ENCODE data around the gene SMIM11. TPM values are rescaled to one million over a fixed set of nuclear protein-coding genes. Genes with fewer than 3 reads are reported as not detected.
"Not testable (repeated sequence)": the region's sequence is repeated elsewhere in the genome, so short reads cannot be mapped to it uniquely, and the experiment has no call there.

The SMIM11 gene
- total RNA-seq, 5 donors from 2014 or later (not counting 1 experiment from before 2014, with no cell fraction given): 7.1 to 11.7 (median 8.3) TPM

DNA sequence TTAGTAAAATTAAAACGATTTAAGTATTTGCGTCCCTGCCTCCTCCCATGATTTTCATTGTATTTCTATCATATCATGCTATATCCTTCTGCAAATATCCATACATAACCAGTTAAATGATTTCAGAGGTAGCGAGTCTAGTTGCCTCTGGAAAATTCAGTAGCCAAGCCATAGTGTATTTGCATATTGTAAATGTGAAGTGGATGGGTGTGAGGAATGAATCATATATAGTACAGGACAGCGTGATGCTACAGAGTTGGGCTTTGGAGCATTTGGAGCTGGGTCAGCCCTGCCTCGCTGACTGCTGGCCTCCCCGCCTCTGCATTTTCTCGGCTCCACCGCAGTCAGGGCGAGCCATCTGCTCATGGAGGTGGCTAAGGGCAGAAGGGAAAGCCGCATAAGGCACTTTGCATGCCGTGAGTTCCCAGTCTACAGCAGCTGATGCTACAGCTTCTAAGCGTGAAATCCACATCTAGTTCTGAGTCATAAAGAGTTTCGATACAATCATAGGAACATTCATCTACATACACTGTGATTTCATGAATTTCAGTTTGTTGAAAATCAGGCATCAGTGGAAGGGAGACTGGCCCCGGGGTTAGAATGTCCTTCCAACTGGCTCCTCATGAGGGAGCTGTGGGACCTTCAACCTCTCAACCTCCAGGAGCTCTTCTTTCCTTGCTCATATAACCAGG lies 8.6 kb downstream of the SMIM11 start:
- no CpG with 5 or more reads among the region's 14 CpGs for WGBS (ENCODE audit: insufficient coverage)
- H3K36me3 ChIP-seq (ENCODE audit: control insufficient read depth in 2 of 2, extremely low read depth in 1 of 2, insufficient read depth in 1 of 2, low read length in 1 of 2); CTCF ChIA-PET; H3K9me3 ChIP-seq; H3K4me3 ChIP-seq (ENCODE audit: control insufficient read depth in 1 of 2, extremely low read depth in 1 of 2, low read length in 1 of 2); ATAC-seq (replicated peaks in 1 of 4); H3K27ac Mint-ChIP-seq; H3K4me1 Mint-ChIP-seq; H3K27me3 Mint-ChIP-seq; H3K4me3 Mint-ChIP-seq; H3K27me3 ChIP-seq (replicated peaks in 1 of 2; ENCODE audit: control insufficient read depth in 2 of 2, extremely low read depth in 1 of 2, insufficient read depth in 2 of 2, low read length in 1 of 2); H3K27ac ChIP-seq (ENCODE audit: low read length); H3K36me3 Mint-ChIP-seq; H3K9me3 Mint-ChIP-seq; POLR2A ChIA-PET; H3K4me1 ChIP-seq (ENCODE audit: control insufficient read depth in 1 of 2, extremely low read depth in 1 of 2, insufficient read depth in 2 of 2, low read length in 2 of 2); DNase-seq: not testable (repeated sequence)

DNA sequence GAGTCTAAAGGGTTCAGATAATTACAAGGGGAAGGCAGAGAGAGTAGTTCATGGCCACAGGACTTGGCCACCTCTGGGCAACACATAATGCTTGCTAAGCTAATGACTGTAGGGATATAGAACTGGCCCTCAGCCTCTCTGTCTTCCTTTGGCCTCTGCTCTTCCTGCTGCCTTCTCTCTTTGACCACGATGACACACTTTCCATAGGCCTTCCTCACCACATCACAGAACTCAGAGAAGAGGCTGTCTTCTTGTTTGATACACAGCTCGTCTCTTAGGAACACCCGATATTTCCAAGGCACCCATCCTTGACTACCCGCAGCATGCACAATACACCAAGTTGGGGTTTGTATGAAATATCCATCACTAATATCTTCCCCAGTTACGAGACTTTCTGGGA lies 25.2 kb downstream of the SMIM11 start:
- H3K36me3 Mint-ChIP-seq; H3K9me3 Mint-ChIP-seq; DNase-seq; CTCF ChIA-PET; H3K4me1 Mint-ChIP-seq; H3K36me3 ChIP-seq (ENCODE audit: control insufficient read depth in 2 of 2, extremely low read depth in 1 of 2, insufficient read depth in 1 of 2, low read length in 1 of 2); POLR2A ChIA-PET; H3K4me1 ChIP-seq (ENCODE audit: control insufficient read depth in 1 of 2, extremely low read depth in 1 of 2, insufficient read depth in 2 of 2, low read length in 2 of 2); H3K9me3 ChIP-seq; H3K4me3 ChIP-seq (ENCODE audit: control insufficient read depth in 1 of 2, extremely low read depth in 1 of 2, low read length in 1 of 2); H3K27me3 Mint-ChIP-seq; H3K4me3 Mint-ChIP-seq; H3K27ac ChIP-seq (ENCODE audit: low read length); H3K27me3 ChIP-seq (replicated peaks in 1 of 2; ENCODE audit: control insufficient read depth in 2 of 2, extremely low read depth in 1 of 2, insufficient read depth in 2 of 2, low read length in 1 of 2); ATAC-seq (replicated peaks in 1 of 4); H3K27ac Mint-ChIP-seq: not testable (repeated sequence)
- no CpG with 5 or more reads among the region's 5 CpGs for whole genome bisulfite sequencing (ENCODE audit: insufficient coverage)

DNA sequence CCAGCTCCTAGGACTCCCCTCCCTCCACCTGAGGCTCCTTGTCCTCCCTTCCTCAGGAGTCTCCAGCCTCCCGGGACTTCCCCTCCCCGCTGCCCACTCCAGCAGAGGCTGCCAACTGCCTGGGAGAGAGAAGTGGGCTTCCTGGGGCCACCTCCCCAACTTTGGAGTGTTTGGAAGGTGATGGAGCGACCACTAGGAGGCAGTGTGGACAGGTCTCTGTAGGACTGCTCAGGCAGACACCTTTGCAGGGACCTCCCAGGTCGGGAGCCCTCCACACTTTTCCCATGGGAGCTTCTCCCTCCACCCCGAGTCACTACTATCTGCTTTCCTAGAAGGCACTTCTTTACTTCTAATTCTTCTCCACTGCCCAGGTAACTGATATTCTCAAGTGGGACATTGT lies 29.4 kb downstream of the SMIM11 start:
- H3K27ac Mint-ChIP-seq, CTCF ChIA-PET, H3K9me3 Mint-ChIP-seq: not testable (repeated sequence)

DNA sequence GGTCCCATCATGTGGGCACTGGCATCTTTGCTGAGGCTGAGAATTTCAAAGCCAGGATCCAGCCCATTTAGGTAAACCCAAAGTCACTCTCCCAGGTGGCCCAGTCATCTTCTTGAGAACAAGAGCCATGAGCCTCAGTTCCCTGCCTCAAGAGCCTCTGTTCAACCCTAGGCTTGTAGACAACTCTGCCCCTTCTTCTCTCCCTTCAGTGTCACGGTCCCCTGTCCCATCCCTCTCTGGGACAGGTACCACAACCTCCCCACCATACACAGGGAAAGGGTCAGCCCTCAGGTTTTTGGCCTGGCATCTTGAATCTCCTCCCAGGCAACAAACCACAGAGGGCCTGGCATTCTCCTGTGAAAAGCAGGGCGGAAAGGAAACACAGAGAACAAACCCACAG lies 30.4 kb downstream of the SMIM11 start:
- WGBS (ENCODE audit: insufficient coverage): no CpG with 5 or more reads among the region's 2 CpGs
- H3K9me3 Mint-ChIP-seq; H3K4me1 ChIP-seq (ENCODE audit: control insufficient read depth in 1 of 2, extremely low read depth in 1 of 2, insufficient read depth in 2 of 2, low read length in 2 of 2); H3K27me3 Mint-ChIP-seq; H3K36me3 Mint-ChIP-seq; H3K36me3 ChIP-seq (ENCODE audit: control insufficient read depth in 2 of 2, extremely low read depth in 1 of 2, insufficient read depth in 1 of 2, low read length in 1 of 2); H3K4me1 Mint-ChIP-seq; H3K4me3 ChIP-seq (ENCODE audit: control insufficient read depth in 1 of 2, extremely low read depth in 1 of 2, low read length in 1 of 2); POLR2A ChIA-PET; DNase-seq; H3K27ac ChIP-seq (ENCODE audit: low read length); H3K4me3 Mint-ChIP-seq; H3K27me3 ChIP-seq (replicated peaks in 1 of 2; ENCODE audit: control insufficient read depth in 2 of 2, extremely low read depth in 1 of 2, insufficient read depth in 2 of 2, low read length in 1 of 2); H3K9me3 ChIP-seq; CTCF ChIA-PET; H3K27ac Mint-ChIP-seq: not testable (repeated sequence)
- peak in 1 of 4 experiments; percentile 35 for ATAC-seq (replicated peaks in 1 of 4)

More for the DNA sequence above, 29.4 kb downstream of the SMIM11 start:
- DNase-seq; H3K27ac ChIP-seq (ENCODE audit: low read length); H3K4me1 Mint-ChIP-seq; H3K27me3 Mint-ChIP-seq; H3K4me3 Mint-ChIP-seq; POLR2A ChIA-PET; H3K36me3 Mint-ChIP-seq; H3K36me3 ChIP-seq (ENCODE audit: control insufficient read depth in 2 of 2, extremely low read depth in 1 of 2, insufficient read depth in 1 of 2, low read length in 1 of 2); H3K4me1 ChIP-seq (ENCODE audit: control insufficient read depth in 1 of 2, extremely low read depth in 1 of 2, insufficient read depth in 2 of 2, low read length in 2 of 2); H3K9me3 ChIP-seq; H3K27me3 ChIP-seq (replicated peaks in 1 of 2; ENCODE audit: control insufficient read depth in 2 of 2, extremely low read depth in 1 of 2, insufficient read depth in 2 of 2, low read length in 1 of 2); H3K4me3 ChIP-seq (ENCODE audit: control insufficient read depth in 1 of 2, extremely low read depth in 1 of 2, low read length in 1 of 2); ATAC-seq (replicated peaks in 1 of 4): not testable (repeated sequence)
- WGBS (ENCODE audit: insufficient coverage): no CpG with 5 or more reads among the region's 5 CpGs

DNA sequence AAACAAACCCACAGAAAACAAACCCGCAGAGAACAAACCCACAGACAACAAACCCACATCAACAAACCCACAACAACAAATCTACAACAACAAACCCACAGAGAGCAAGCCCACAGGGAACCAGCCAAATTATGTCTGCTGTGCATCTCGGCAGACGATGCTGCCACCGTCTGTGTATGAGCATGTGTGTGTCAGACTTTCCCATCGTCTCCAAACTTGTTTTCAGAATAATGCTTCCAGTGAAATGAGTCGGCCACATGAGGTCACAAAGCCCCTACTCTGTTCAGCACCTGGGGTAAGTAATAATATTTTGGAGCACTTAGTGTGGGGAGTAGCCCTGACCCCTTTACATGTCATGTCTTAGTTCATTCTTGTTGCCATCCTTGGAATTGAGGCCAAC lies 30.8 kb downstream of the SMIM11 start:
- H3K27me3 ChIP-seq (replicated peaks in 1 of 2; ENCODE audit: control insufficient read depth in 2 of 2, extremely low read depth in 1 of 2, insufficient read depth in 2 of 2, low read length in 1 of 2); H3K36me3 Mint-ChIP-seq; H3K27me3 Mint-ChIP-seq; H3K27ac Mint-ChIP-seq; CTCF ChIA-PET; H3K4me1 ChIP-seq (ENCODE audit: control insufficient read depth in 1 of 2, extremely low read depth in 1 of 2, insufficient read depth in 2 of 2, low read length in 2 of 2); H3K9me3 Mint-ChIP-seq; H3K4me1 Mint-ChIP-seq; H3K27ac ChIP-seq (ENCODE audit: low read length); DNase-seq; H3K4me3 ChIP-seq (ENCODE audit: control insufficient read depth in 1 of 2, extremely low read depth in 1 of 2, low read length in 1 of 2); POLR2A ChIA-PET; H3K36me3 ChIP-seq (ENCODE audit: control insufficient read depth in 2 of 2, extremely low read depth in 1 of 2, insufficient read depth in 1 of 2, low read length in 1 of 2); H3K4me3 Mint-ChIP-seq; H3K9me3 ChIP-seq: not testable (repeated sequence)
- peak in 1 of 4 experiments; percentile 62 for ATAC-seq (replicated peaks in 1 of 4)
- WGBS (ENCODE audit: insufficient coverage): no CpG with 5 or more reads among the region's 6 CpGs

DNA sequence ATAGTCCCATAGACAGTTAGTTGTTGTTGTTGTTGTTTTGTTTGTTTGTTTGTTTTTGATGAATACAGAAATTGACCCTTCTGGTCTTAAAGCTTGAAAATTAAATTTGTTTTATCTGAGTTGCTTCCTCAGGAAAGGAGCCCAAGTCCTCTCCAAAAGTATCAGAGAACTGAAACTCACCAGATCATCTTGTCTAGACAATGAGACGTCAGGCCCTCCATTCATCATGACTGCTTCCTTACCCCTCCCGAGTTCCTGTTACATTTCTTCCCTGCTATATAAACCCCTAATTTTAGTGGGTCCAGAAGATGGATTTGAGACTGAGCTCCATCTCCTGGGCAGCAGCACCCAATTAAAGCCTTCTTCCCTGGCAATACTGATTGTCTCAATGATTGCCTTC lies 31.4 kb downstream of the SMIM11 start:
- H3K27me3 Mint-ChIP-seq; CTCF ChIA-PET; H3K9me3 ChIP-seq; H3K4me3 ChIP-seq (ENCODE audit: control insufficient read depth in 1 of 2, extremely low read depth in 1 of 2, low read length in 1 of 2); H3K9me3 Mint-ChIP-seq; H3K36me3 ChIP-seq (ENCODE audit: control insufficient read depth in 2 of 2, extremely low read depth in 1 of 2, insufficient read depth in 1 of 2, low read length in 1 of 2); H3K4me1 ChIP-seq (ENCODE audit: control insufficient read depth in 1 of 2, extremely low read depth in 1 of 2, insufficient read depth in 2 of 2, low read length in 2 of 2); H3K36me3 Mint-ChIP-seq; H3K27ac ChIP-seq (ENCODE audit: low read length); H3K27me3 ChIP-seq (replicated peaks in 1 of 2; ENCODE audit: control insufficient read depth in 2 of 2, extremely low read depth in 1 of 2, insufficient read depth in 2 of 2, low read length in 1 of 2); POLR2A ChIA-PET; DNase-seq; H3K27ac Mint-ChIP-seq; H3K4me3 Mint-ChIP-seq; ATAC-seq (replicated peaks in 1 of 4); H3K4me1 Mint-ChIP-seq: not testable (repeated sequence)
- no CpG with 5 or more reads among the region's 2 CpGs for WGBS (ENCODE audit: insufficient coverage)

DNA sequence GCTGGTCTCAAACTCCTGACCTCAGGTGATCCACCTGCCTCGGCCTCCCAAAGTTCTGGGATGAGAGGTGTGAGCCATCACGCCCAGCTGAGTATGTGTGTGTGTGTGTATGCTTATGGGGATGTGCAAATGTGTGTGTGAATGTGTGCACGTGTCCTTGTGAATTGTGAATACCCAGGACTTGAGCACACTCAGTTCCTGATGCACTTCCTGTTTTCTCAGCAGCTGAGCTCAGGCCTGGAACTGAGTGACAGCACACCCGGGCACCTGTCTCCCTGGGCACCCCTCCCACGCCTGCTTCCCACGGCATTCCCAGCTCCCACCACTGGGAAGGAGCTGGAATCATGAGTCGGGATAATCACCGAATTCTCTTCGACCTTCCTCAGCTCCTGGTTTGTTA lies 32.0 kb downstream of the SMIM11 start:
- H3K36me3 ChIP-seq (ENCODE audit: control insufficient read depth in 2 of 2, extremely low read depth in 1 of 2, insufficient read depth in 1 of 2, low read length in 1 of 2); H3K4me1 ChIP-seq (ENCODE audit: control insufficient read depth in 1 of 2, extremely low read depth in 1 of 2, insufficient read depth in 2 of 2, low read length in 2 of 2); ATAC-seq (replicated peaks in 1 of 4); H3K9me3 ChIP-seq; H3K27ac ChIP-seq (ENCODE audit: low read length); H3K4me3 Mint-ChIP-seq; H3K4me3 ChIP-seq (ENCODE audit: control insufficient read depth in 1 of 2, extremely low read depth in 1 of 2, low read length in 1 of 2); POLR2A ChIA-PET; H3K27me3 Mint-ChIP-seq; H3K27me3 ChIP-seq (replicated peaks in 1 of 2; ENCODE audit: control insufficient read depth in 2 of 2, extremely low read depth in 1 of 2, insufficient read depth in 2 of 2, low read length in 1 of 2); H3K27ac Mint-ChIP-seq; CTCF ChIA-PET; H3K4me1 Mint-ChIP-seq; DNase-seq; H3K36me3 Mint-ChIP-seq; H3K9me3 Mint-ChIP-seq: not testable (repeated sequence)
- WGBS (ENCODE audit: insufficient coverage): no CpG with 5 or more reads among the region's 9 CpGs

All from T-cell (primary cell).